ENCODE data around the gene ERF.

Gene ERF

DNA sequence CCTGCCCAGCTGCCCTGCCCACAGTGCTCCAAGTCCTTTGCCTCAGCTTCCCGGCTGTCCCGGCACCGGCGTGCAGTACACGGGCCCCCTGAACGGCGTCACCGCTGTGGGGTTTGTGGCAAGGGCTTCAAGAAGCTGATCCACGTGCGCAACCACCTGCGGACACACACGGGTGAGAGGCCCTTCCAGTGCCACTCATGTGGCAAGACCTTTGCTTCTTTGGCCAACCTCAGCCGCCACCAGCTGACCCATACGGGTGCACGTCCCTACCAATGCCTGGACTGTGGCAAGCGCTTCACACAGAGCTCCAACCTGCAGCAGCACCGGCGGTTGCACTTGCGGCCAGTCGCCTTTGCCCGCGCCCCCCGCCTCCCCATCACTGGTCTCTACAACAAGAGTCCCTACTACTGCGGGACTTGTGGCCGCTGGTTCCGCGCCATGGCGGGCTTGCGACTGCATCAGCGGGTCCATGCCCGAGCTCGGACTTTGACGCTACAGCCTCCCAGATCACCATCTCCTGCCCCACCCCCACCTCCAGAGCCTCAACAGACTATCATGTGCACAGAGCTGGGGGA is 29.1 kb downstream of the ERF start:
- Histone ChIP-seq H3K36me3 (ENCODE audit: control insufficient read depth, insufficient read depth, low read length) (peaks cover 53% of the 10 kb centered on the region), H3K4me1 (ENCODE audit: control insufficient read depth, insufficient read depth, low read length) (no peaks in the 10 kb centered on the region), H3K9ac (ENCODE audit: low read depth, low read length) (no peak overlapping the region)

DNA sequence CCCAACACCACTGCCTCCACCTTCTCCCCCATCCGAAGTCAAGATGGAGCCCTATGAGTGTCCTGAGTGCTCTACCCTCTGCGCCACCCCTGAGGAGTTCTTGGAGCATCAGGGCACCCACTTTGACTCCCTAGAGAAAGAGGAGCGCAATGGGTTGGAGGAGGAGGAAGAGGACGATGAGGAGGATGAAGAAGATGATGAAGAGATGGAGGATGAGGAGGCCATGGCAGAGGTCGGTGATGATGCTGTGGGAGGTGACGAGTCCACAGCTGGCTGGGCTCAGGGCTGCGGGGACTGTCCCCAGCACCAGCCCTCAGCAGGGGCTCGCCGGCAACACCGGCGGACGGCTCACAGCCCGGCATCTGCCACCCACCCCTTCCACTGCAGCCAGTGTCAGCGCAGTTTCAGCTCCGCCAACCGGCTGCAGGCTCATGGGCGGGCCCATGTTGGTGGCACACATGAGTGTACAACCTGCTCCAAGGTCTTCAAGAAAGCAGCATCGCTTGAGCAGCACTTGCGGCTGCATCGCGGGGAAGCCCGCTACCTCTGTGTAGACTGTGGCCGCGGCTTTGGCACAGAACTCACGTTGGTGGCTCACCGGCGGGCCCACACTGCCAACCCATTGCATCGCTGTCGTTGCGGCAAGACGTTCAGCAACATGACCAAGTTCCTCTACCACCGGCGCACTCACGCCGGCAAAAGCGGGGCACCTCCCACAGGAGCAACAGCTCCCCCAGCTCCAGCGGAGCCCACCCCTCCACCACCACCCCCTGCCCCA is 29.8 kb downstream of the ERF start:
- Histone ChIP-seq H3K9ac (ENCODE audit: low read depth, low read length) (no peak overlapping the region), H3K27me3 (ENCODE audit: control insufficient read depth, insufficient read depth, low read length) (no peaks in the 10 kb centered on the region), H3K4me1 (ENCODE audit: control insufficient read depth, insufficient read depth, low read length) (no peaks in the 10 kb centered on the region), H3K36me3 (ENCODE audit: control insufficient read depth, insufficient read depth, low read length) (peaks cover 50% of the 10 kb centered on the region), H3K9me3 (ENCODE audit: control insufficient read depth, insufficient read depth, low read length) (no peaks in the 10 kb centered on the region), H3K4me3 (ENCODE audit: low read depth, low read length) (no peak overlapping the region)

More for the DNA sequence above, 29.1 kb downstream of the ERF start:
- Histone ChIP-seq H3K27me3 (ENCODE audit: control insufficient read depth, insufficient read depth, low read length) (no peaks in the 10 kb centered on the region), H3K4me3 (ENCODE audit: low read depth, low read length) (no peak overlapping the region), H3K9me3 (ENCODE audit: control insufficient read depth, insufficient read depth, low read length) (no peaks in the 10 kb centered on the region)

- Histone ChIP-seq H3K4me1 (ENCODE audit: control insufficient read depth, insufficient read depth, low read length) (peaks cover 15% of the 10 kb centered on the region), H3K9ac (ENCODE audit: low read depth, low read length) (peak overlapping the region; percentile 91), H3K36me3 (ENCODE audit: control insufficient read depth, insufficient read depth, low read length) (peaks cover 19% of the 10 kb centered on the region), H3K27me3 (ENCODE audit: control insufficient read depth, insufficient read depth, low read length) (no peaks in the 10 kb centered on the region), H3K4me3 (ENCODE audit: low read depth, low read length) (peak overlapping the region; percentile 91), H3K9me3 (ENCODE audit: control insufficient read depth, insufficient read depth, low read length) (no peaks in the 10 kb centered on the region)
These were observed 34.2 kb downstream of the ERF start for GRCh38 chr19:42220751-42221097.

DNA sequence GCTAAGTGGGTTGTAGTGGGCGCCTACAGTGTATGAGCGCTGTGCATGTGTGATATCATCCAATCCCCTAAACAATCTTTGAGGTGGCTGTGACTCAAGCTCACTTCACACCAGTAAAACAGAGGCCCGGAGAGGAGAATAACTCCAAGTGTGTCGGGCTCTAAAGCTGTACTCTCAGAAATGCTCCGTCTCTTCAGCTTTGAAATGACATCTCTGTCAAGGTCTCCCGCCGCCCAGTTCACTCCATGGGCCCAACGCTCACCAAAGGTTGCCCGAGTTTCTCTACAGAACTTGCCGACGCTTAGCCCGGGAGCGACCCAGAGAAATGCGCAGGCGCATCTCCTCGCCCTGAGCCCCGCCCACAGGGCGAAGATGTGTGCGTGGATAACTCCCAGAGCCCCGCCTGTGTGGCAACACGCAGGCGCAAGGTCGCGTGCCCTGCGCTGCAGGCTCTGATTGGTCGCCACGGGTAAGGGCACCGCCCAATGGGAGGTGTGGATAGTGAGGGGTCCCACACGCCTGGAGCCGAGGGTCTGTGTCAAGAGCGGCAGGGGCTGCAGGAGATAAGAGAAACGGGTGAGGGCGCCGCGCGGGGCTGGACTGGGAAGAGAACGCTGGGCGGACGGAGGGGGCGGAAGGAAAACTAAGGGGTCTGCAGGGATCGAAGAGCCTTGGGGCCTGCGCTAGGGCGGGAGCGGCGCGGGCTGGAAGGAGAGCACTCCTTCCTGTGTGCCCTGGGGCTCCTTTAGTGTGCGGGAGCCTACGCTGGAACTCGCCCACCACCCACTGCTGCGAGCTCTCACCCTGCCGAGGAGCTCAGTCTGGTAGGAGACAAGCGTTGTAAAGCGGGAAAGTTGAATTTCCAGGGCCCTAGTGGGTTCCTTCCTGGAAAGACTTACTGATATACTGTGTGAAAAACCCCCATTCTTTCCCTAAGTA is 34.8 kb downstream of the ERF start, which contains the start of gene ZNF526:
Gene ZNF526 (plus strand): TSS at position 501 of the 939 bp plus-strand sequence. CDS start 4,092 bp downstream, outside the sequence.
- Histone ChIP-seq H3K9me3 (ENCODE audit: control insufficient read depth, insufficient read depth, low read length) (no peaks in the 10 kb centered on the region), H3K4me3 (ENCODE audit: low read depth, low read length) (peak within 1 kb of the TSS; percentile 91), H3K9ac (ENCODE audit: low read depth, low read length) (peak within 1 kb of the TSS; percentile 91), H3K36me3 (ENCODE audit: control insufficient read depth, insufficient read depth, low read length) (peaks cover 12% of the 10 kb centered on the region), H3K4me1 (ENCODE audit: control insufficient read depth, insufficient read depth, low read length) (peaks cover 16% of the 10 kb centered on the region), H3K27me3 (ENCODE audit: control insufficient read depth, insufficient read depth, low read length) (no peaks in the 10 kb centered on the region)

GRCh38 chr19:42217520-42218437 is 37.1 kb downstream of the ERF start, which contains the start of gene DEDD2:
DEDD2 (minus strand) TSS chr19:42217677; CDS start chr19:42217007, 670 bp downstream.
- peaks cover 4% of the 10 kb centered on the region for H3K36me3 ChIP-seq (ENCODE audit: control insufficient read depth, insufficient read depth, low read length)
- peak within 1 kb of the TSS; percentile 89 for H3K9ac ChIP-seq (ENCODE audit: low read depth, low read length)
- H3K27me3 ChIP-seq (ENCODE audit: control insufficient read depth, insufficient read depth, low read length), result no peaks in the 10 kb centered on the region
- peaks cover 16% of the 10 kb centered on the region for H3K4me1 ChIP-seq (ENCODE audit: control insufficient read depth, insufficient read depth, low read length)
- H3K9me3 ChIP-seq (ENCODE audit: control insufficient read depth, insufficient read depth, low read length), result no peaks in the 10 kb centered on the region
- H3K4me3 ChIP-seq (ENCODE audit: low read depth, low read length), result peak within 1 kb of the TSS; percentile 89

DNA sequence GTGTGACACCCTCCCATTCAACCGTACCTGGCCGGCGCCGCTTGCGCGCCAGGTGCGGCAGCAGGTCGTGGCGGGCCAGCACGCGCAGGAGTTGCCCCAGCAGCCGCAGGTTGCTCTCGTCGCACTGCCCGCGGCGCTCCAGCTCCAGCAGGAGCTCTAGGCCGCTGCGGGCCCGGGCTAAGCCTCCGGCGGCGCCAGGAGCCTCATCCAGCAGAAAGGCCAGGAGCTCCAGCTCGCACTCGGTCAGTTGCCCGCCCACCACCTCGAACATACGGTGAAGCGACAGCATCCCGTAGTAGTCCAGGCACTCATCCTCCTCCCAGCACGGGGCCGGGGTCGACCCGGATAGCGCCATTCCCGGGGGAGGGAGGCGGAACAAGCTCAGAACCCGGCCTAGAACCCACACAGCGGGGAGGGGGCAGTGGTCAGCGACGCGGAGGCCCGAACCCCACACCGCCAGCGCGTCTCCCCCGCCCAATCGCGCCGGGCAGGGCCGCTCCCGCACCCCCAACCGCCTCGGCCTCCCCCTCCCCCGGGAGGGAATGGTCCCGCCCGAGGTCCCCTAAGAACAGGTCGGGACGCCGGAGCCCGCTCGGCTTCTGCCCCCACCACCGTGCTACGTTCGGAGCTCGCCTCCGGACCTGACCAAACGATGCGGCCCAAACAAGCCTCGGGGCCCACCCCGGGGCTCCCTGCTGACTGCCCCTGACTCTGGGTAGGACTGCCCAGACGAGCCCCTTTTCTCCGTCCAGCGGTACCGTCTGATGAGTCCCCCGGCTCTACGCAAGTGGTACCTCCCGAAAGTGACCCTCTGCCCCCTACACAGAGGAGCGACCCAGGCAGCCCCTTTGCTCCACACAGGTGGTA is 38.0 kb downstream of the ERF start:
- Histone ChIP-seq H3K36me3 (ENCODE audit: control insufficient read depth, insufficient read depth, low read length) (peaks cover 4% of the 10 kb centered on the region), H3K4me1 (ENCODE audit: control insufficient read depth, insufficient read depth, low read length) (peaks cover 16% of the 10 kb centered on the region), H3K9ac (ENCODE audit: low read depth, low read length) (peak overlapping the region; percentile 89), H3K4me3 (ENCODE audit: low read depth, low read length) (peak overlapping the region; percentile 89), H3K27me3 (ENCODE audit: control insufficient read depth, insufficient read depth, low read length) (no peaks in the 10 kb centered on the region), H3K9me3 (ENCODE audit: control insufficient read depth, insufficient read depth, low read length) (no peaks in the 10 kb centered on the region)

GRCh38 chr19:42214810-42215485 is 40.0 kb downstream of the ERF start:
- no peak overlapping the region for H3K9ac ChIP-seq (ENCODE audit: low read depth, low read length)
- H3K9me3 ChIP-seq (ENCODE audit: control insufficient read depth, insufficient read depth, low read length), result no peaks in the 10 kb centered on the region
- no peak overlapping the region for H3K4me3 ChIP-seq (ENCODE audit: low read depth, low read length)
- H3K4me1 ChIP-seq (ENCODE audit: control insufficient read depth, insufficient read depth, low read length), result peaks cover 16% of the 10 kb centered on the region
- H3K36me3 ChIP-seq (ENCODE audit: control insufficient read depth, insufficient read depth, low read length), result peaks cover 14% of the 10 kb centered on the region
- no peaks in the 10 kb centered on the region for H3K27me3 ChIP-seq (ENCODE audit: control insufficient read depth, insufficient read depth, low read length)

DNA sequence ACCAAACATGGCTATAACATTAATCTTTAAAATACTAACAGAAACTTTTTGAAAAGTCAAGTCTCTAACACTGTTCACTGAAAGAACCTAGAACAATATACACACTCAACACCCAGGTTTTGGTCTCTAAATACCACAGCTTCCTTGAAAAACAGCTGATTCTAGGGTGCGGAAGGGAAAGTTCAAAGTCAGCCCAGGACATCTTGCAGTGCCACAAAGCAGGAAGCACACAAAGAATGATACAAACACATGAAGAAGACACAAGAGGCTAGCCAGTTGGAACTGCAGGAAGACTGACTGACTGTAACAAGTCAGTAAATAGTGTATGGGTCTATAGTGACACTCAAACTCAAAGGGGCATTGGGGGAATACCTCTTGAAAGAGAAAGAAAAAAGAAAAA is 42.0 kb downstream of the ERF start:
- Histone ChIP-seq H3K4me3 (ENCODE audit: low read depth, low read length) (no peak overlapping the region), H3K36me3 (ENCODE audit: control insufficient read depth, insufficient read depth, low read length) (peaks cover 30% of the 10 kb centered on the region), H3K9me3 (ENCODE audit: control insufficient read depth, insufficient read depth, low read length) (no peaks in the 10 kb centered on the region), H3K27me3 (ENCODE audit: control insufficient read depth, insufficient read depth, low read length) (no peaks in the 10 kb centered on the region), H3K4me1 (ENCODE audit: control insufficient read depth, insufficient read depth, low read length) (peaks cover 9% of the 10 kb centered on the region), H3K9ac (ENCODE audit: low read depth, low read length) (no peak overlapping the region)

- Histone ChIP-seq H3K4me1 (ENCODE audit: control insufficient read depth, insufficient read depth, low read length) (peaks cover 10% of the 10 kb centered on the region), H3K9me3 (ENCODE audit: control insufficient read depth, insufficient read depth, low read length) (no peaks in the 10 kb centered on the region), H3K27me3 (ENCODE audit: control insufficient read depth, insufficient read depth, low read length) (no peaks in the 10 kb centered on the region), H3K9ac (ENCODE audit: low read depth, low read length) (no peak overlapping the region), H3K36me3 (ENCODE audit: control insufficient read depth, insufficient read depth, low read length) (peaks cover 45% of the 10 kb centered on the region), H3K4me3 (ENCODE audit: low read depth, low read length) (no peak overlapping the region)
These were observed 46.3 kb downstream of the ERF start for GRCh38 chr19:42208612-42209011.

DNA sequence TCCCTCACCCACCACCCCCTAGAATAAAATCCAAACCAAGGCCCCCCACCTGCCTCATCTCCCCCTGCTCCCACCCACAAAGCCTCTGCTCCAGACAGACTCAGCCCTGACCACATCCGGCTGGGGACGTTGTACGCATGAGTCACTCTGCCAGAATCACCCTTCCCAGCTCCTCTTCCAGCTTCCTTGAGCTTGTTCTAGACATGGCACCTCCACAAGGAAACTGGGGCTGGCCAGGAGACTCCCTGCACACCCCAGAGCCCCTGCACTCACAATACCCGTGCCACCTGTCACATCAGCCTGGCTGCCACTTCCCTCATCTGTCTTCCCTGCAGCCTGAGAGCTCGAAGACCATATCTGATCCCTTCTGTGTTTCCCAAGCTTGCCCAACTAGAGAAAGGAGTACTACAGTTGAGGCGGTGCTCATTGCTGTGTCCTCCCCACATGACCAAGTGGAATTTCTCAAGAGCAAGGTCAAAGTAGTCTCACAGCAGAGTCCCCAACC is 47.1 kb downstream of the ERF start:
- H3K9ac ChIP-seq (ENCODE audit: low read depth, low read length), result no peak overlapping the region

More for the DNA sequence above, 47.1 kb downstream of the ERF start:
- Histone ChIP-seq H3K36me3 (ENCODE audit: control insufficient read depth, insufficient read depth, low read length) (peaks cover 46% of the 10 kb centered on the region), H3K27me3 (ENCODE audit: control insufficient read depth, insufficient read depth, low read length) (no peaks in the 10 kb centered on the region), H3K9me3 (ENCODE audit: control insufficient read depth, insufficient read depth, low read length) (no peaks in the 10 kb centered on the region), H3K4me1 (ENCODE audit: control insufficient read depth, insufficient read depth, low read length) (peaks cover 10% of the 10 kb centered on the region), H3K4me3 (ENCODE audit: low read depth, low read length) (no peak overlapping the region)
